Smooth muscle cell (in vitro differentiated cells): ENCODE data around the gene C1S. TPM values are rescaled to one million over a fixed set of nuclear protein-coding genes. Genes with fewer than 3 reads are reported as not detected.

Source experiments
- DNase-seq: peaks from one replicate; lab custom pipeline; 2025; ENCODE audit not compliant: unreplicated experiment; lab: John Stamatoyannopoulos, UW
- H2AFZ ChIP-seq: fragments of 200-600 bp; sonication (generic); 2 replicates; pipeline ENCODE4 v1.6.0; 2016; ENCODE audit warnings: antibody characterized with exemption, low read depth, mild to moderate bottlenecking
- H3F3A ChIP-seq: fragments of 200-600 bp; sonication (generic); 2 replicates; pipeline ENCODE4 v1.6.0; 2017; ENCODE audit warnings: antibody characterized with exemption, low read depth
- H3K27ac ChIP-seq: fragments of 200-600 bp; sonication (generic); 2 replicates; pipeline ENCODE4 v1.5.1; 2016; ENCODE audit warnings: low read depth, mild to moderate bottlenecking
- H3K27me3 ChIP-seq: fragments of 200-600 bp; sonication (generic); 2 replicates; pipeline ENCODE4 v1.6.1; 2016; ENCODE audit warnings: low read depth, mild to moderate bottlenecking
- H3K36me3 ChIP-seq: fragments of 200-600 bp; sonication (generic); 2 replicates; pipeline ENCODE4 v1.5.1; 2016; ENCODE audit warnings: low read depth
- H3K4me1 ChIP-seq: fragments of 200-600 bp; sonication (generic); 2 replicates; pipeline ENCODE4 v1.5.1; 2016; ENCODE audit warnings: low read depth
- H3K4me2 ChIP-seq: fragments of 200-600 bp; sonication (generic); 2 replicates; pipeline ENCODE4 v1.6.0; 2016; ENCODE audit warnings: mild to moderate bottlenecking
- H3K4me3 ChIP-seq: fragments of 200-600 bp; sonication (generic); 2 replicates; pipeline ENCODE4 v1.5.1; 2016; ENCODE audit warnings: mild to moderate bottlenecking
- H3K79me2 ChIP-seq: fragments of 200-600 bp; sonication (generic); 2 replicates; pipeline ENCODE4 v1.6.0; 2016; ENCODE audit warnings: low read depth, mild to moderate bottlenecking
- H3K9ac ChIP-seq: fragments of 200-600 bp; sonication (generic); 2 replicates; pipeline ENCODE4 v1.6.0; 2016; ENCODE audit warnings: low read depth
- H3K9me3 ChIP-seq: fragments of 200-600 bp; sonication (generic); replicated peaks from 2 replicates; pipeline ENCODE4 v1.5.1; 2016; ENCODE audit warnings: low read depth
- H4K20me1 ChIP-seq: fragments of 200-600 bp; sonication (generic); 2 replicates; pipeline ENCODE4 v1.6.0; 2016; ENCODE audit warnings: low read depth
- WGBS: methylation state at CpG from one replicate; pipeline ENCODE4 v1.1.7; 2016; ENCODE audit warnings: low lambda C conversion rate; 5-methylcytosine and 5-hydroxymethylcytosine counted together
- polyA plus RNA-seq: library from polyadenylated mRNA; unstranded; fragments of >200 nt; fragmentation: Nextera tagmentation; extraction: Ambion mirVana; gene quantifications from 2 replicates; pipeline ENCODE4 v1.2.1, GENCODE V29; 2016
- total RNA-seq: library from RNA; depleted of rRNA; stranded (reverse); fragments of >200 nt; gene quantifications from 2 replicates; pipeline ENCODE4 v1.2.3, GENCODE V29; 2014
- TF ChIP-seq, protein P1 (sequence below): fragments of 200-600 bp; sonication (generic); IDR thresholded peaks from 2 replicates; pipeline ENCODE4 v1.5.1; 2017; ENCODE audit warnings: borderline replicate concordance, mild to moderate bottlenecking, antibody characterized with exemption; ENCODE audit not compliant: insufficient read depth, poor library complexity, severe bottlenecking

C1S gene
- total and polyA plus RNA-seq, 2 experiments from 2014 or later = 38.5 to 69.2 TPM

DNA sequence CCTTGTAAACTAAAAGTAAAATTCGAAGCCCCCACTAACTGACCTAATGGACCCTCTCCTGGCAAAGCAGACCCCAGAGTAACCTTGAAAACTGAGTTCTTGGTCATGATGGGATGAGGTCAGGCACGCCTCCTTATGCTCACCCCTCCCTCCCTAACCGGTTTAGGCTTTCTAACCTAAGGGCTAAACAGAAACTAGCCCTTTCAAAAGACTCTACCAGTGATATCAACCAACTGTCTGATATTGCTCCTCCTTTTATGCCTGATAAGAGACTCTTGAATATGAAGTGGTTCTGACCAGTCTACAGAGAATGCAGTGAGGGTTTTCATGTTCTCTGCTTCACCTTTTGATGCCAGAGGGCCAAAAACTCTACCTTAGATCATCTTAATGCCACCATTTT, 37.4 kb upstream of the C1S start:
- WGBS = 85% methylated on average over 3 of the region's 3 CpGs
- Histone ChIP-seq H3K36me3 (no peaks in the 10 kb centered on the region), H3K4me3 (no peak overlapping the region), H3K9me3 (no peaks in the 10 kb centered on the region), H3K9ac (no peak overlapping the region), H3K79me2 (no peaks in the 10 kb centered on the region), H3K27me3 (no peaks in the 10 kb centered on the region), H3K4me2 (no peak overlapping the region), H3K4me1 (no peaks in the 10 kb centered on the region), H3K27ac (no peak overlapping the region), H3F3A (no peaks in the 10 kb centered on the region), H2AFZ (no peak overlapping the region), H4K20me1 (no peaks in the 10 kb centered on the region)
- no peak for DNase-seq
- TF ChIP-seq, protein P1, sequence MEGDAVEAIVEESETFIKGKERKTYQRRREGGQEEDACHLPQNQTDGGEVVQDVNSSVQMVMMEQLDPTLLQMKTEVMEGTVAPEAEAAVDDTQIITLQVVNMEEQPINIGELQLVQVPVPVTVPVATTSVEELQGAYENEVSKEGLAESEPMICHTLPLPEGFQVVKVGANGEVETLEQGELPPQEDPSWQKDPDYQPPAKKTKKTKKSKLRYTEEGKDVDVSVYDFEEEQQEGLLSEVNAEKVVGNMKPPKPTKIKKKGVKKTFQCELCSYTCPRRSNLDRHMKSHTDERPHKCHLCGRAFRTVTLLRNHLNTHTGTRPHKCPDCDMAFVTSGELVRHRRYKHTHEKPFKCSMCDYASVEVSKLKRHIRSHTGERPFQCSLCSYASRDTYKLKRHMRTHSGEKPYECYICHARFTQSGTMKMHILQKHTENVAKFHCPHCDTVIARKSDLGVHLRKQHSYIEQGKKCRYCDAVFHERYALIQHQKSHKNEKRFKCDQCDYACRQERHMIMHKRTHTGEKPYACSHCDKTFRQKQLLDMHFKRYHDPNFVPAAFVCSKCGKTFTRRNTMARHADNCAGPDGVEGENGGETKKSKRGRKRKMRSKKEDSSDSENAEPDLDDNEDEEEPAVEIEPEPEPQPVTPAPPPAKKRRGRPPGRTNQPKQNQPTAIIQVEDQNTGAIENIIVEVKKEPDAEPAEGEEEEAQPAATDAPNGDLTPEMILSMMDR = no peak

DNA sequence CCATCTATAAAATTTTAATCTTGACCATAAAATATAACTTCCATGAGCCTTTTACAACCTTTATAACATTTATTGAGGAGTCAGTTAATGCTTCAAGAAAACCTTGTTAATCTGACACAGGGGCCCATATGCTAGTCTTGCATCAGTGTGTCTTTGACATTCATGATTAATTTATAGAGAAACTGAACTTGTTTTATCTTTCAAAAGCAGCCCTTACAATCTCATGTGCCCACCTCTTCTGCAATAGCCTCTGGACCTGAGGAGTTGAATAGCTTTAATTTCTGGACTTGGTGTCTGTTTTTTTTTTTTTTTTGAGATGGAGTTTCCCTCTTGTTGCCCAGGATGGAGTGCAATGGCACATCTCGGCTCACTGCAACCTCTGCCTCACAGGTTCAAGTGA, 33.7 kb upstream of the C1S start:
- H3F3A ChIP-seq = no peaks in the 10 kb centered on the region
- no peaks in the 10 kb centered on the region for H3K4me1 ChIP-seq
- no peaks in the 10 kb centered on the region for H3K79me2 ChIP-seq
- no peak overlapping the region for H3K9ac ChIP-seq
- no peak for DNase-seq
- H3K4me2 ChIP-seq = no peak overlapping the region
- no peak overlapping the region for H3K27ac ChIP-seq
- H3K36me3 ChIP-seq = no peaks in the 10 kb centered on the region
- TF ChIP-seq, protein P1 = no peak
- no peak overlapping the region for H2AFZ ChIP-seq
- no peaks in the 10 kb centered on the region for H4K20me1 ChIP-seq
- no peaks in the 10 kb centered on the region for H3K27me3 ChIP-seq
- whole genome bisulfite sequencing = 94% methylated on average over 1 of the region's 1 CpG
- H3K9me3 ChIP-seq = no peaks in the 10 kb centered on the region
- no peak overlapping the region for H3K4me3 ChIP-seq

DNA sequence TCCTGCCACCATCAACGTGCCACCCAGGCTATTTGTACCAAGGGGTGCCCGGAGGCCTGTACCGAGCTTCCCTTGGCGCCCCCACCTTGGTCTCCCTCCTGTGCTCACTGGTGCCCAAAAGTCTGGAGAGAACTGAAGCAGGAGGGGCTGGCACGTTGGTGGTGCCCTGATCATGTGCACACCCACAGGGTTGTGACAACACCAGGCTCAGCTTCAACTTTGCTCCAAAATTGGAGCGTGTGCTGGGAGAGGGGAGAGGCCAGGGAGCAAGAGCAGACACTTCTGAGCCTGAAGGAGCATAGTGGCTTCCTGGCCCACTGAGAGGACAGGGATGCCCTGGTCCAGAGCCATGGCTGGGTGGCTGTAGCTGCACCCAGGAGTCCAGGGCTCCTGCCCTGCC, 29.2 kb upstream of the C1S start:
- H3K4me1 ChIP-seq = no peaks in the 10 kb centered on the region
- no peaks in the 10 kb centered on the region for H3K27me3 ChIP-seq
- H3K4me3 ChIP-seq = no peak overlapping the region
- no peak overlapping the region for H3K4me2 ChIP-seq
- H3K79me2 ChIP-seq = no peaks in the 10 kb centered on the region
- H3K9ac ChIP-seq = no peak overlapping the region
- no peaks in the 10 kb centered on the region for H4K20me1 ChIP-seq
- TF ChIP-seq, protein P1 = no peak
- WGBS = 89% methylated on average over 6 of the region's 6 CpGs
- no peak for DNase-seq
- no peaks in the 10 kb centered on the region for H3K36me3 ChIP-seq
- H2AFZ ChIP-seq = no peak overlapping the region
- H3K9me3 ChIP-seq = no peaks in the 10 kb centered on the region
- no peak overlapping the region for H3K27ac ChIP-seq
- no peaks in the 10 kb centered on the region for H3F3A ChIP-seq

DNA sequence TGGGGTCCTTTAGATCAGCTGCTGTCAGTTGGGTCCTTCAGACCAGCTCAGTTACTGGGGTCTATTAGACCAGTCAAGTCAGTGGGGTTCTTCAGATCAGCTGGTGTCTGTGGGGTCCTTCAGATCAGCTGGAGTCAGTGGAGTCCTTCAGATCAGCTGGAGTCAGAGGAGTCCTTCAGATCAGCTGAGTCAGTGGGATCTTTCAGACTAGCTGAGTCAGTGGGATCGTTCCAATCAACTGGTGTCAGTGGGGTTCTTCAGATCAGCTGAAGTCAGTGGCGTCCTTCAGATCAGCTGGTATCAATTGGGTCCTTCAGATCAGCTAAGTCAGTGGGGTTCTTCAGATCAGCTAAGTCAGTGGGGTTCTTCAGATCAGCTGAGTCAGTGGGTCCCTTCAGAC, 27.5 kb upstream of the C1S start:
- no peaks in the 10 kb centered on the region for H3K27me3 ChIP-seq
- no peaks in the 10 kb centered on the region for H3K36me3 ChIP-seq
- no peaks in the 10 kb centered on the region for H3K4me1 ChIP-seq
- H3F3A ChIP-seq = no peaks in the 10 kb centered on the region
- DNase-seq = no peak
- H3K4me3 ChIP-seq = no peak overlapping the region
- no peak overlapping the region for H2AFZ ChIP-seq
- H4K20me1 ChIP-seq = no peaks in the 10 kb centered on the region
- no peak overlapping the region for H3K27ac ChIP-seq
- no peak overlapping the region for H3K9ac ChIP-seq
- TF ChIP-seq, protein P1 = no peak
- no peak overlapping the region for H3K4me2 ChIP-seq
- no peaks in the 10 kb centered on the region for H3K9me3 ChIP-seq
- WGBS = 100% methylated on average over 2 of the region's 2 CpGs
- H3K79me2 ChIP-seq = no peaks in the 10 kb centered on the region
